ENCODE measurements around the gene TXNL4B. TPM values are rescaled to one million over a fixed set of nuclear protein-coding genes. Genes with fewer than 3 reads are reported as not detected.

TXNL4B gene
- total RNA-seq, 1 donor from 2014 or later, result 12.8 TPM

DNA sequence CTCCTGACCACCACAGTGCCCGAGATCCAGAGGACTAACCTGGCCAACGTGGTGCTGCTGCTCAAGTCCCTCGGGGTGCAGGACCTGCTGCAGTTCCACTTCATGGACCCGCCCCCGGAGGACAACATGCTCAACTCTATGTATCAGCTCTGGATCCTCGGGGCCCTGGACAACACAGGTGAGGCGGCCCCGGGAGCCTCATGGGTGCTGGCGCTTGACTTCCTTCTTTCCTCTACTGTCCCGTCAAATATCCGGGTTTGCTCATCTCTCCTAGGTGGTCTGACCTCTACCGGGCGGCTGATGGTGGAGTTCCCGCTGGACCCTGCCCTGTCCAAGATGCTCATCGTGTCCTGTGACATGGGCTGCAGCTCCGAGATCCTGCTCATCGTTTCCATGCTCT, 14.0 kb upstream of the TXNL4B start:
- H3K9me3 ChIP-seq (ENCODE audit: insufficient read depth, low read depth, low read length), result no peaks in the 10 kb centered on the region
- Mint-ChIP-seq H3K4me1 (ENCODE audit: low read depth, unreplicated experiment) (no peaks in the 10 kb centered on the region), H3K36me3 (ENCODE audit: low read depth, unreplicated experiment) (peaks cover 29% of the 10 kb centered on the region), H3K9me3 (ENCODE audit: unreplicated experiment) (no peaks in the 10 kb centered on the region), H3K27ac (ENCODE audit: unreplicated experiment) (no peak overlapping the region), H3K27me3 (ENCODE audit: low read depth, unreplicated experiment) (no peaks in the 10 kb centered on the region), H3K4me3 (ENCODE audit: unreplicated experiment) (no peak overlapping the region)
- H3K27ac ChIP-seq (ENCODE audit: low read depth, low read length), result no peak overlapping the region
- H3K36me3 ChIP-seq (ENCODE audit: insufficient read depth, low read length), result peaks cover 41% of the 10 kb centered on the region
- H3K4me2 ChIP-seq (ENCODE audit: low read length), result no peak overlapping the region
- DNase-seq (ENCODE audit: low read depth), result no peak
- no peaks in the 10 kb centered on the region for H3K27me3 ChIP-seq (ENCODE audit: insufficient read depth, low read length)
- H3K9ac ChIP-seq (ENCODE audit: low read length), result no peak overlapping the region
- H3K4me1 ChIP-seq (ENCODE audit: insufficient read depth, low read length), result no peaks in the 10 kb centered on the region
- no peak overlapping the region for H2AFZ ChIP-seq (ENCODE audit: low read depth, low read length)
- no peak for FAIRE-seq
- no peaks in the 10 kb centered on the region for H3K79me2 ChIP-seq (ENCODE audit: insufficient read depth, low read length)
- no peaks in the 10 kb centered on the region for H4K20me1 ChIP-seq (ENCODE audit: insufficient read depth, low read length)
- TF ChIP-seq, protein P1, sequence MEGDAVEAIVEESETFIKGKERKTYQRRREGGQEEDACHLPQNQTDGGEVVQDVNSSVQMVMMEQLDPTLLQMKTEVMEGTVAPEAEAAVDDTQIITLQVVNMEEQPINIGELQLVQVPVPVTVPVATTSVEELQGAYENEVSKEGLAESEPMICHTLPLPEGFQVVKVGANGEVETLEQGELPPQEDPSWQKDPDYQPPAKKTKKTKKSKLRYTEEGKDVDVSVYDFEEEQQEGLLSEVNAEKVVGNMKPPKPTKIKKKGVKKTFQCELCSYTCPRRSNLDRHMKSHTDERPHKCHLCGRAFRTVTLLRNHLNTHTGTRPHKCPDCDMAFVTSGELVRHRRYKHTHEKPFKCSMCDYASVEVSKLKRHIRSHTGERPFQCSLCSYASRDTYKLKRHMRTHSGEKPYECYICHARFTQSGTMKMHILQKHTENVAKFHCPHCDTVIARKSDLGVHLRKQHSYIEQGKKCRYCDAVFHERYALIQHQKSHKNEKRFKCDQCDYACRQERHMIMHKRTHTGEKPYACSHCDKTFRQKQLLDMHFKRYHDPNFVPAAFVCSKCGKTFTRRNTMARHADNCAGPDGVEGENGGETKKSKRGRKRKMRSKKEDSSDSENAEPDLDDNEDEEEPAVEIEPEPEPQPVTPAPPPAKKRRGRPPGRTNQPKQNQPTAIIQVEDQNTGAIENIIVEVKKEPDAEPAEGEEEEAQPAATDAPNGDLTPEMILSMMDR (IDR thresholded peaks at IDR 0.05; ENCODE audit: insufficient read depth, low read depth, low read length), result no peak
- no peak for TF ChIP-seq EZH2 (IDR thresholded peaks at IDR 0.05; ENCODE audit: insufficient read depth, low read length)
- no peak overlapping the region for H3K4me3 ChIP-seq (ENCODE audit: insufficient read depth, low read depth, low read length)

DNA sequence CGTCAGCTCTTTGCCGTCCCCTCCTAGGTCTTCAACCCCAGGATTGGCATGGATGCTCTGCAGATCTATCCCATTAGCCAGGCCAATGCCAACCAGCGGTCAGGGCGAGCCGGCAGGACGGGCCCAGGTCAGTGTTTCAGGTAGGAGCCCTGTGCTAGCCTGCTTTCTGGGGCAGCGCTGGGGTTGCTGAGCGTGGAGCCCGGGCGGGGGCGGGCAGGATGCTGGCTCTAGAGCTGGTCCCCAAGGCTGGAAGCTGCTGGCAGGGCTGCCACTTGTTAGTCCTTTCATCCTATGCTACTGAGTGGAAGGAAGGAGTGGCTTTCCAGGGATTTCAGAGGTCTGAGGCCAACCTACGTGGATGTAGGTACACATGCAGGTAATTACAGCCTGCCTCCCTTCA, 12.6 kb upstream of the TXNL4B start:
- H3K9ac ChIP-seq (ENCODE audit: low read length), result no peak overlapping the region
- DNase-seq (ENCODE audit: low read depth) (no peak), FAIRE-seq (no peak)
- Mint-ChIP-seq H3K27ac (ENCODE audit: unreplicated experiment) (no peak overlapping the region), H3K27me3 (ENCODE audit: low read depth, unreplicated experiment) (no peaks in the 10 kb centered on the region), H3K4me3 (ENCODE audit: unreplicated experiment) (no peak overlapping the region), H3K4me1 (ENCODE audit: low read depth, unreplicated experiment) (no peaks in the 10 kb centered on the region), H3K9me3 (ENCODE audit: unreplicated experiment) (no peaks in the 10 kb centered on the region), H3K36me3 (ENCODE audit: low read depth, unreplicated experiment) (peaks cover 27% of the 10 kb centered on the region)
- H3K4me2 ChIP-seq (ENCODE audit: low read length), result no peak overlapping the region
- no peaks in the 10 kb centered on the region for H3K4me1 ChIP-seq (ENCODE audit: insufficient read depth, low read length)
- H3K79me2 ChIP-seq (ENCODE audit: insufficient read depth, low read length), result no peaks in the 10 kb centered on the region
- H3K27me3 ChIP-seq (ENCODE audit: insufficient read depth, low read length), result no peaks in the 10 kb centered on the region
- no peaks in the 10 kb centered on the region for H3K9me3 ChIP-seq (ENCODE audit: insufficient read depth, low read depth, low read length)
- H3K36me3 ChIP-seq (ENCODE audit: insufficient read depth, low read length), result peaks cover 48% of the 10 kb centered on the region
- H3K27ac ChIP-seq (ENCODE audit: low read depth, low read length), result no peak overlapping the region
- peaks cover 3% of the 10 kb centered on the region for H4K20me1 ChIP-seq (ENCODE audit: insufficient read depth, low read length)
- no peak overlapping the region for H3K4me3 ChIP-seq (ENCODE audit: insufficient read depth, low read depth, low read length)
- no peak for TF ChIP-seq EZH2 (IDR thresholded peaks at IDR 0.05; ENCODE audit: insufficient read depth, low read length)
- TF ChIP-seq, protein P1 (IDR thresholded peaks at IDR 0.05; ENCODE audit: insufficient read depth, low read depth, low read length), result no peak
- H2AFZ ChIP-seq (ENCODE audit: low read depth, low read length), result no peak overlapping the region

DNA sequence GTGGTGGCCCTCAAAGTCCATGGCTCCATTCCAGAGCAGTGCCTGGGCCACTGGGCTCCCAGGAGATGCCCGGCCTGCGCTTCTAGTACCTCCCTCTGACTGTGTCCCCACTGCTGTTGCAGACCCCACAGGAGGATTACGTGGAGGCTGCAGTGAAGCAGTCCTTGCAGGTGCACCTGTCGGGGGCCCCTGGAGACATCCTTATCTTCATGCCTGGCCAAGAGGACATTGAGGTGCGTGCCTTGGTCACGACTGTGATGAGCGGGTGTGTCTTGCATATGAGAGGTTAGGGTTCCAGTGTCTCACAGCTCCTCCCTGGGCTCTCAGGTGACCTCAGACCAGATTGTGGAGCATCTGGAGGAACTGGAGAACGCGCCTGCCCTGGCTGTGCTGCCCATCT, 11.5 kb upstream of the TXNL4B start:
- H3K9me3 Mint-ChIP-seq (ENCODE audit: unreplicated experiment), result no peaks in the 10 kb centered on the region
- Histone ChIP-seq H3K27me3 (ENCODE audit: insufficient read depth, low read length) (no peaks in the 10 kb centered on the region), H3K27ac (ENCODE audit: low read depth, low read length) (no peak overlapping the region), H3K4me3 (ENCODE audit: insufficient read depth, low read depth, low read length) (no peak overlapping the region), H3K9me3 (ENCODE audit: insufficient read depth, low read depth, low read length) (no peaks in the 10 kb centered on the region), H2AFZ (ENCODE audit: low read depth, low read length) (no peak overlapping the region), H3K36me3 (ENCODE audit: insufficient read depth, low read length) (peaks cover 54% of the 10 kb centered on the region), H3K9ac (ENCODE audit: low read length) (no peak overlapping the region), H3K4me2 (ENCODE audit: low read length) (no peak overlapping the region), H3K4me1 (ENCODE audit: insufficient read depth, low read length) (no peaks in the 10 kb centered on the region), H3K79me2 (ENCODE audit: insufficient read depth, low read length) (no peaks in the 10 kb centered on the region), H4K20me1 (ENCODE audit: insufficient read depth, low read length) (peaks cover 9% of the 10 kb centered on the region)
- H3K4me1 Mint-ChIP-seq (ENCODE audit: low read depth, unreplicated experiment), result no peaks in the 10 kb centered on the region
- H3K4me3 Mint-ChIP-seq (ENCODE audit: unreplicated experiment), result no peak overlapping the region
- peaks cover 27% of the 10 kb centered on the region for H3K36me3 Mint-ChIP-seq (ENCODE audit: low read depth, unreplicated experiment)
- TF ChIP-seq EZH2 (IDR thresholded peaks at IDR 0.05; ENCODE audit: insufficient read depth, low read length), result no peak
- TF ChIP-seq, protein P1 (IDR thresholded peaks at IDR 0.05; ENCODE audit: insufficient read depth, low read depth, low read length), result no peak
- H3K27me3 Mint-ChIP-seq (ENCODE audit: low read depth, unreplicated experiment), result no peaks in the 10 kb centered on the region
- DNase-seq (ENCODE audit: low read depth), result no peak
- no peak overlapping the region for H3K27ac Mint-ChIP-seq (ENCODE audit: unreplicated experiment)
- no peak for FAIRE-seq
